GM12872 (cell line): ENCODE measurements around the gene CRAT.

Source experiments
- TF ChIP-seq, protein P1 (sequence below): IDR thresholded peaks from 3 replicates; pipeline ENCODE4 v1.5.1; 2011; ENCODE audit warnings: low read depth, mild to moderate bottlenecking, low read length, moderate library complexity; ENCODE audit not compliant: insufficient read depth

CRAT gene

DNA sequence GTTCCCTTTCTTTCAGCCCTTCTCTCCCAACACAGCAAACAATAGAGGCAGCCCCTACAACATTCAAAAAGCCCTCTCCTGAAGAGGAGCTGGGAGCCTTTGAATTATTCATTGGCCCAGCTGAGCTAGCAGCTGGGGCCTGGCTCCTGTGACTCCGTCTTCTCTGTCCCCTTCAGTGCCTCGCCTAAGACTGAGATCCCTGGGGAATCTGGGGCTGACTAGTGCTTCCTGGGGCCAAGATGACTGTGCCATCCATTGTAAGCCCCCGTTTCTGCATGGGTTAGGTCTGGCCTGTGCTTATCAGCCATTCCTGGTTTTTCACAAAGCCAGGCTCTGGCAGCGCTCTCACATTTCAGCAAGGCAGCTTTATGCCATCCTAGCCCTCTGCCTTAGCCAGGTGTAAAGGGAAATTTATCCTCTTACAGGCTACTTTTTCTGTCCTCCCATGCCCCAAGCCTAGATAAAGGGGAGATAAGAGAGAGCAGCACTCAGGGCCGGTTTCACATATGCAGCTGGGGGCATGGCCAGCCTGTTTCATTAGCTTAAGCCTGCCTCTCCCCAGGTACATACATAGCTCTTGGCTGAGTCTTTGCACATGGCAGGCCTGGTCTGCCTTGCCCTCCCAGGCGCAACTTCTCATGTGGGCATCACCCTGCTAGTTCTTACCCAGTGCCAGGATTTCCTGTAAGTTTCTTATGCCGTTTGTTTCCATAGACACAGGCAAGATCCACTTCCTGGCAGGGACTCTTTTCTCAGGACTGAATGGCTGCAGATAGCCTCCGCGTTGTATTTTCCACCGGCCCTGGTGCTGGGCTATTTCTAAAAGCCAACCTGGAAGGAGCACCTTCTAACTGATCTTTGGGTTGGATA is 16.4 kb upstream of the CRAT start:
- TF ChIP-seq, protein P1, sequence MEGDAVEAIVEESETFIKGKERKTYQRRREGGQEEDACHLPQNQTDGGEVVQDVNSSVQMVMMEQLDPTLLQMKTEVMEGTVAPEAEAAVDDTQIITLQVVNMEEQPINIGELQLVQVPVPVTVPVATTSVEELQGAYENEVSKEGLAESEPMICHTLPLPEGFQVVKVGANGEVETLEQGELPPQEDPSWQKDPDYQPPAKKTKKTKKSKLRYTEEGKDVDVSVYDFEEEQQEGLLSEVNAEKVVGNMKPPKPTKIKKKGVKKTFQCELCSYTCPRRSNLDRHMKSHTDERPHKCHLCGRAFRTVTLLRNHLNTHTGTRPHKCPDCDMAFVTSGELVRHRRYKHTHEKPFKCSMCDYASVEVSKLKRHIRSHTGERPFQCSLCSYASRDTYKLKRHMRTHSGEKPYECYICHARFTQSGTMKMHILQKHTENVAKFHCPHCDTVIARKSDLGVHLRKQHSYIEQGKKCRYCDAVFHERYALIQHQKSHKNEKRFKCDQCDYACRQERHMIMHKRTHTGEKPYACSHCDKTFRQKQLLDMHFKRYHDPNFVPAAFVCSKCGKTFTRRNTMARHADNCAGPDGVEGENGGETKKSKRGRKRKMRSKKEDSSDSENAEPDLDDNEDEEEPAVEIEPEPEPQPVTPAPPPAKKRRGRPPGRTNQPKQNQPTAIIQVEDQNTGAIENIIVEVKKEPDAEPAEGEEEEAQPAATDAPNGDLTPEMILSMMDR: no peak

DNA sequence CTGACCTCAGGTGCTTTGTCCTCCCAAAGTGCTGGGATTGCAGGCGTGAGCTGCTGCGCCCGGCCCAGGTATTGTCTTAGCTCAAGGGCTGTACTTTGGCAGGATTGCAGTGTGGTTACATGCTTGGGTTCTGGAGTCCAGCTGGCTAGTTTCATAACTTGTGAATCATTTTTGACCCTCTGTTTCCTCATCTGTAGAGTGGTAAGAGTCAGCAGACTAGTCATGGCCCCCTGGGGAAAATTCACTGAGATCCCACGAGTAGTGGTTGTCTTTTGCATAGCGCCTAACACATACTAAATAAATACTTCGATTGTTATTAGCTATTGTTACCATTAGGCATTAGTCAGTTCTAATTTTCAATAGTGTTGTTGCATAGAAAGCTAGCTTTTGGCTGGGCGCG is 14.9 kb upstream of the CRAT start:
- TF ChIP-seq, protein P1: no peak

DNA sequence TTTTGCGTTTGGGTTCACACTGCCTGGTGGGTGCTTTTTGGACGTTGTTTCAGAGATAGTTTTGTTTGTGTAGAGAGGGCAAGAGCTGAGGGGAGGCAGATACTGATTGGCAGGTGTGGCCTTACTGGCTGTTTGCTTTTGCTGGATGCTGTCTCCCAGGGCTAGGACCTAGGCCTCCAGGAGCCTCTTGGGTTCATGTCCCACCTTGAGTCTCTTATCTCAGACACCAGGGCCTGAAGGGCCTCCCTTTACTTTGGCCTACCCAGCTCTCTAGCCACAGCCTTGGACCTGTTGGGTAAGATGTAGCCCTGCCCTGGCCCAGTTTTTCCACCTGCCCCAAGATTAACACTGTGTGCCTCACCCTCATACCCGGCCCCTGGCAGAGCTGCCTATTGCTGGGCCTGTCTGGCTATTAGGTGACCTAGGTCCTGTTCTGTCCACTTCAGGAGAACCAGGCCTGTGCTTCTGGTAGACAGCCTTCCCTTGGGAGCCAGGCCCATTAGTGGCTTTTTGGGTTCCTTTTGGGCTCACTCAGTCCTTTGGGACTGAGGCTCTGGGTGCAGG is 14.0 kb upstream of the CRAT start:
- TF ChIP-seq, protein P1: no peak

DNA sequence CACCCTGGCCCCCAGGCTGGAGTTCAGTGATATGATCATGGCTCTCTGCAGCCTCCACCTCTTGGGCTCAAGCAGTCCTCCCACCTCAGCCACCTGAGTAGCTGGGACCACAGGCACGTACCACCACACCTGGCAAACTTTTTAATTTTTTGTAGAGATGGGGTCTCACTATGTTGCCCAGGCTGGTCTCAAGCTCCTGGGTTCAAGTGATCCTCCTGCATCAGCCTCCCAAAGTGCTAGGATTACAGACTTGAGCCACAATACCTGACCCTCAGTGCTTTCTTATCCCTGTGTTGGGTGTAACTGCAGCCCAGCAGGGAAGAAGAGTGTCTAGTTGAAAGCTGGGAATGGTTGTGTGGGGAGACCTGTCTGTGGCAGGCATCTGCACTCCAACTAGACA is 11.5 kb upstream of the CRAT start:
- TF ChIP-seq, protein P1: no peak

DNA sequence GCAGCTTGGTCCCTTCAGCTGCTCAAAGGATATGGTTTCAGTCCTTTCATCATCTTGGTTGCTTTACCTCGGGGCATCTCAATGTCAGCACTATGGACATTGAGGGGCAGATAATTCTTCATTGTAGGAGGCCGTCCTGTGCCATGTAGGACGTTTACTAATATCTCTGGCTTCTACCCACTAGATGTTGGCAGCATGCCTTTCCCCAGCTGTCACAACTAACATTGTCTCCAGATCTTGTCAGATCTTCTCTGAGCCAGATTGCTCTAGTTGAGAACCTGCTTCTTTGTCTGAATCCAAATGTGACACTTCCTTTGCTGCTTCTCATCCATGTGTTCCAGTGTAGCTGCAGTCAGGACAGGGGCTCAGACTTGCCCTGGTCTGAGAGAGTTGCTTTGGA is 10.9 kb upstream of the CRAT start:
- TF ChIP-seq, protein P1: no peak

- TF ChIP-seq, protein P1: no peak
These were observed 8.2 kb upstream of the CRAT start for GRCh38 chr9:129118799-129119198.

GRCh38 chr9:129113645-129114304 is 3.2 kb upstream of the CRAT start:
- TF ChIP-seq, protein P1: no peak
